ENCODE measurements around the gene ZMYND19.

- TF ChIP-seq BHLHE40 (IDR thresholded peaks at IDR 0.05; ENCODE audit: borderline replicate concordance): no peak
- TF ChIP-seq ARNT (IDR thresholded peaks at IDR 0.05): no peak
- TF ChIP-seq SUZ12 (IDR thresholded peaks at IDR 0.05): no peak
- TF ChIP-seq FOXK2 (IDR thresholded peaks at IDR 0.05): no peak
- TF ChIP-seq FOXA1 (IDR thresholded peaks at IDR 0.05): no peak
- TF ChIP-seq SP1 (IDR thresholded peaks at IDR 0.05): no peak
These were observed 17.0 kb upstream of the ZMYND19 start for GRCh38 chr9:137607141-137607857.

Measured in HEK293T (cell line).